MM.1S (cell line): ENCODE results near the gene FAM227A.

ENCODE experiments used
- CTCF ChIP-seq: fragments of 300-600 bp; sonication (generic); IDR thresholded peaks from 2 replicates; pipeline ENCODE4 v1.5.1; 2016; ENCODE audit warnings: antibody characterized with exemption, low read length, mixed read lengths
- EZH2phosphoT487 ChIP-seq: fragments of 300-600 bp; sonication (generic); IDR thresholded peaks from 2 replicates; pipeline ENCODE4 v1.6.1; 2018; ENCODE audit warnings: antibody characterized with exemption, low read length

GRCh38 chr22:38567531-38568285 lies 88.5 kb downstream of the FAM227A start:
- no peak for TF ChIP-seq CTCF
- no peak for TF ChIP-seq EZH2phosphoT487
